ENCODE results near the gene AUTS2.

Gene AUTS2

GRCh38 chr7:70098905-70099672 is 500.8 kb downstream of the AUTS2 start:
- DNase-seq: no peak

GRCh38 chr7:70104243-70104642 is 506.0 kb downstream of the AUTS2 start:
- no peak for DNase-seq

GRCh38 chr7:70113078-70113477 is 514.8 kb downstream of the AUTS2 start:
- DNase-seq: no peak

GRCh38 chr7:70113536-70113935 is 515.3 kb downstream of the AUTS2 start:
- DNase-seq: no peak

GRCh38 chr7:70114806-70115205 is 516.5 kb downstream of the AUTS2 start:
- DNase-seq: no peak

GRCh38 chr7:70116244-70116643 is 518.0 kb downstream of the AUTS2 start:
- no peak for DNase-seq

GRCh38 chr7:70116867-70117266 is 518.6 kb downstream of the AUTS2 start:
- DNase-seq: no peak

GRCh38 chr7:70120851-70121250 is 522.6 kb downstream of the AUTS2 start:
- DNase-seq: no peak

GRCh38 chr7:70131817-70132216 is 533.5 kb downstream of the AUTS2 start:
- peak; percentile 49 for DNase-seq

GRCh38 chr7:70132226-70132851 is 534.1 kb downstream of the AUTS2 start:
- peak; percentile 82 for DNase-seq

GRCh38 chr7:70132852-70133690 is 534.8 kb downstream of the AUTS2 start:
- DNase-seq: no peak

- peak; percentile 17 for DNase-seq
Observed at GRCh38 chr7:70134029-70134770, 535.9 kb downstream of the AUTS2 start.

GRCh38 chr7:70135656-70136055 is 537.4 kb downstream of the AUTS2 start:
- DNase-seq: no peak

GRCh38 chr7:70137126-70137525 is 538.9 kb downstream of the AUTS2 start:
- DNase-seq: no peak

- DNase-seq: no peak
Observed at GRCh38 chr7:70142247-70142932, 544.1 kb downstream of the AUTS2 start.

- DNase-seq: peak; percentile 96
Observed at GRCh38 chr7:70143075-70144044, 545.1 kb downstream of the AUTS2 start.

GRCh38 chr7:70148997-70149396 is 550.7 kb downstream of the AUTS2 start:
- DNase-seq: no peak

GRCh38 chr7:70152313-70152712 is 554.0 kb downstream of the AUTS2 start:
- no peak for DNase-seq

- DNase-seq: no peak
Observed at GRCh38 chr7:70153933-70154332, 555.7 kb downstream of the AUTS2 start.

- DNase-seq: no peak
Observed at GRCh38 chr7:70154521-70155180, 556.4 kb downstream of the AUTS2 start.

GRCh38 chr7:70156057-70156456 is 557.8 kb downstream of the AUTS2 start:
- DNase-seq: no peak

Measured in NCI-H748 treated with DMSO at 0.1 percent for 48 hours (cell line).